Measurements from ENCODE around the gene BICRAL.
"Not testable (repeated sequence)": the region's sequence is repeated elsewhere in the genome, so short reads cannot be mapped to it uniquely, and the experiment has no call there.

Gene BICRAL

GRCh38 chr6:42845327-42845694, 63.5 kb downstream of the BICRAL start:
- DNase-seq: no peak

GRCh38 chr6:42846505-42846904, 64.7 kb downstream of the BICRAL start:
- DNase-seq: no peak

- DNase-seq: no peak
Observed at GRCh38 chr6:42848700-42849099, 66.8 kb downstream of the BICRAL start.

DNA sequence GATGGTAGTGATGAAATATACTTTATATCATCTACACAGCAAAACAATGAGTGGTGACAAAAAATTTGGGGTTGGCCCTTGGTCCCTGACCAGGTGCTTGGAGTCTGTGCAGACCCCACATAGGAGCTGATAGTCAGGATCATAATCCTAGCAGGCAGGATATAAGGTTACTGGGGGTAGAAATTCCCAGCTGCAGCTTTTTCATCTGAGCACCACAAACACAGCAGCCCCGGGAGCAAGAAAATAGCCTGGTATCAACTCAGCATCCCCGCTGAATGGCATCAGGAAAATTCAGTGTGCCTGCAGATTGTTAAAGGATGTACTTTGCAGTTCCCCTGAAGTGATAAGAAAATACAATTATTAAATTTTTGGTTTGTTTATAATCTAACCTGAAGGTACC, 69.7 kb downstream of the BICRAL start:
- DNase-seq: no peak

- DNase-seq: no peak
Observed at GRCh38 chr6:42860036-42860435, 78.2 kb downstream of the BICRAL start.

DNA sequence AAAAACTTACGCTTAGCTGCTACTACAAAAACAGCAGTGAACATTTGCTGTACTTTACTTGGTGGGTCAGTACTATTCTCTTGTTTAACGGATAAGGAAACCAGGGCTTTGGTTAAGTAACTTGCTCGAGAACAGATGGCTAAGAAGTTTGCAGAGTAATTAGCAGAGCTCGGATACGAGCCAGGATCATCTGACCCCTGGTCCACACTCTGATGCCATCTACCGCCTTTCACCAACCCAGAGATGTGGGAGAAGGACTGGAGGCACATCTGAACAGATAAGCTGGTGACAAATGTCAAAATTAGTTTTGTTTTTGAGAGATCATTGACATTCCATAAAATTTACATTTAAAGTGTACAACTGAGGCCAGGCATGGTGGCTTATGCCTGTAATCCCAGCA, 78.6 kb downstream of the BICRAL start:
- DNase-seq: no peak

- no peak for DNase-seq
Observed at GRCh38 chr6:42864602-42865001, 82.8 kb downstream of the BICRAL start.

DNA sequence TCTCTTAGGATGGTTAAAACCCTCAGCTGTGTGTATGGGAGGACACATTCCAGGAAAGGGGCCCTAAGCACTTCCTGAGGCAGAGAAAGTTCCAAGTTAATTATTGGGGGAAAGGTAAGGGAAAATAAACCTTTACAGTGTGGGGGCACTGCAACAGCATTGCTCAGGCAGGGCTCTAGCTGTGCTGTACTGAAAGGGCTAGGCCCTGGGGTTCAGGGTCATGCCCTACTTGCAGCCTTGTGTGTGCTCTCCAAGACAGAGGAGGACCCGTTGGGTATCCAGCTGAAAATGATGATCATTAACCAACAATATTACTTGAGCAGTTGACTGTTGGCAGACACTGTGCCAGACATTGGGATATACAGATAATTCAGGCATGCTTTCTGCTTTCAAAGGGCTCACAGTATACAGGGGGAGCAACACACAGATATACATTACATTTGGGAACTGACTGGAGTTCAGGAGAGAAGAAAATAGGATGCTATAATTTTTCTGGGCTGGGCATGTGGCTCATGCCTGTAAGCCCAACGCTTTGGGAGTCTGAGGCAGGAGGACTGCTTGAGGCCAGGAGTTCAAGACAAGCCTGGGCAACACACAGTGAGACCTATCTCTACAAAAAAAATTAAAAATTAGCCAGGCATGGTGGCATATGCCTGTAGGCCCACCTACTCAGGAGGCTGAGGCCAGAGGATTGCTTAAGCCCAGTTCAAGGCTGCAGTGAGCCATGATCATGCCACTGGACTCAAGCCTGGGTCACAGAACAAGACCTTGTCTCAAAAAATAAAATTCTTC, 88.5 kb downstream of the BICRAL start:
- no peak for DNase-seq

DNA sequence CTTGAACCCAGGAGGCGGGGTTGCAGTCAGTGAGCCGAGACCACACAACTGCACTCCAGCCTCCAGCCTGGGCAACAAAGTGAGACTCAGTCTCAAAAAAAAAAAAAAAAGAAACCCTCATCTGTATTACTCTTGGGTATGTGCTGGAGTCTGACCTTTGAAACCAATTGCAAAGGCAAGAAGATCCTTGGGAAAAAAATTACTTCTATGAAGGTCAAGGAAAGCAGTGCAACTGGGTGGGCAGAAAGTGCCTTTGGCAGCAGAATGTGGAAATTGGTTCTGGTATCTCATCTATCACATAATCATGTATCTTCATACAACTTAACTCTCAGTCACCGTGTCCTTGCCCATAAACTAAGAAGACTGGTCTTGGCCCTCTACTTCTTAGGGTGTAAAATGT, 89.9 kb downstream of the BICRAL start:
- no peak for DNase-seq

DNA sequence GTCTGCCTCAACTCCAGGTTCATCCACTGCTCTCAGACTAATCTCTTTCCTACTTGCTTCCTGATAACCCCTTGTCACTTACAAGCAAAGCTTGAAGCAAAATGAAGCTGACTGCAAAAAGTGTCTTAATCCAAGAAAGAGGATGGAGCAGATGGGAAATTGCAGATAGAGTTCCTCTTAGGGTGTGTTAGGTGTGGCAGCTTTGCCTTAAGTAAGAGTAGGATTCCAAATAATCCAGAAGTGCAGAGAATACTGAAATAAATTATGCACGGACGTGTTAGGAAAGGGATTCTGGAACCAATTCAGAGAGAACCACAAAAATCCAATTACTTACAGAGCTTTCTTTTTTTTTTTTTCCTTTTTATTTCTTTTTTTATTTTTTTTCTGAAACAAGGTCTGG, 91.5 kb downstream of the BICRAL start:
- DNase-seq: no peak

- DNase-seq: no peak
Observed at GRCh38 chr6:42877695-42878094, 95.8 kb downstream of the BICRAL start.

- peak; percentile 89 for DNase-seq
Observed at GRCh38 chr6:42879372-42880239, 97.8 kb downstream of the BICRAL start, which contains the start of gene RPL7L1. TSS of gene RPL7L1 (plus strand) at chr6:42879616. CDS start at chr6:42879911, 295 bp downstream.

- not testable (repeated sequence) for DNase-seq
Observed at GRCh38 chr6:42880240-42880817, 98.5 kb downstream of the BICRAL start.

- DNase-seq: not testable (repeated sequence)
Observed at GRCh38 chr6:42880871-42881270, 99.0 kb downstream of the BICRAL start.

- no peak for DNase-seq
Observed at GRCh38 chr6:42885702-42886101, 103.8 kb downstream of the BICRAL start.

DNA sequence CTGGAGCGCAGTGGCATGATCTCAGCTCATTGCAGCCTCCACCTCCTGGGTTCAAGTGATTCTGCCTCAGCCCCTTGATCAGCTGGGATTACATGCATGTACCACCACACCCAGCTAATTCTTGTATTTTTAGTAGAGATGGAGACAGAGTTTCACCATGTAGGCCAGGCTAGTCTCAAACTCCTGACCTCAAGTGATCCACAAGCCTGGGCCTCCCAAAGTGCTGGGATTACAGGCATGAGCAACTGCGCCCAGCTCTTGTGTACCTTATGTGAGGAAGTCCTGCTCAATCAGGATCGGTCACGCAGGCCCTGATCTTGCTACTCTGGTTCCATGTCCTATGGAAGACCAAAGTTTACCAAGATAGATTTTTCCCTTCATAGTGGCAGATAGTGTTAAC, 106.3 kb downstream of the BICRAL start:
- not testable (repeated sequence) for DNase-seq

GRCh38 chr6:42889815-42890214, 108.0 kb downstream of the BICRAL start:
- DNase-seq: no peak

DNA sequence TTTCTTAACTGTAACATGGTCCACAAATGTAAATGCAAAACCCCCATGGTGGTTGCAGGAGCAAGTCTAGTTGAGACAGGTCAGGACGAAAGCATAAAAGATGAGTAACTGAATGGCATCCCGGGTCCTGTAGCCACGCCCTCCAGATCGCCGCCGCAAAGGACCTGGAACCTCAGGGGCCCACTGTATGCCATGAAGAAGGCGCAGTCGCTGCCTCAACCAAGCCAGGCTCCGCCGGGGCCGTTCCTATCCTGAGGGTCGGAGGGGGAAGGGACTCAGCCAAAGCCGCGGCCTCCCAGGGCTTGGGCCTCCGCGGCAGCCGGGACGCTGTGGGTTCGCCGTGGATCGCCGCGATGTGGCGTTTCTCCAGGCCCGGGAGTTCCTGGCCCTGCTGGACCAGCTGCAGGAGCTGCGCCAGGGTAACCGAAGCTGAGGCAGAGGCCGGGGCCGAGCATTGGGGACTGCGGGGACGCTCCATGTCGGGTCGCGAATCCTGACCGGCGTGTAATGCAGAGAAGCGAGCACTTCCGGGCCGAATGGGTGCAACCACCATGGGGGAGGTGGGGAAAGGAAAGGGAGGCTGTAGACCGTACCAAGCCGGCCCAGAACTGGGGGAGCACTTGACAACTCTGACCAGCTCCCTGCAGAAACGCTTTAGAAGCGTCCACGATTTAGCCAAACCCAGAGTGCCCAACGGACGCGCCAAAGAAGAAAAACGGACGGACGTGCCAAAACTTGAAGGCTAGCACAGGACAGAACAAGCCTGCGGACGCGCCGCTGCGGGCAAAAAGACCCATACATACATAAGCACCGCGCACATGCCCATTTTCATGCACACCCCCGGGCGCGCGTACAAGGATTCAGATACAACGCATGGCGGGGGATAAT, 108.7 kb downstream of the BICRAL start:
- DNase-seq: peak; percentile 88

DNA sequence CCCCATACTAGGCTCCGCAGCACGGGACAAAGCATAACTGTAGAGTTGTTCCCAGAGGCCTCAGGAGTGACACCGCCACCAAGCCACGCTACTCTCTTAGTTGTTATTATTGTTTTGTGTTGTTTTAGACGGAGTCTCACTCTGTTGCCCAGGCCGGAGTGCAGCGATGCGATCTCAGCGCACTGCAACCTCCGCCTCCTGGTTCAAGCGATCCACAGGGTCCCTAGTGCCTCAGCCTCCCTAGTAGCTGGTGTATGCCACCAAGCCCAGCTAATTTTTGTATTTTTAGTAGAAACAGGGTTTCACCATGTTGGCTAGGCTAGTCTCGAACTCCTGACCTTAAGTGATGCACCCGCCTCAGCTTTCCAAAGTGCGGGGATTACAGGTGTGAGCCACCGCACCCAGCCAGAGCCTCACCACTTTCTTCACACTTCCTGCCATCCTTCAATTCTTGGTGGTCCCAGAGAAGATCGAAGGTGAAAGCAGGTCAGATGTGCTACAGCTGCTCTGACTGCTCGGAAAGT, 109.4 kb downstream of the BICRAL start:
- no peak for DNase-seq

- DNase-seq: not testable (repeated sequence)
Observed at GRCh38 chr6:42894041-42894828, 112.4 kb downstream of the BICRAL start.

DNA sequence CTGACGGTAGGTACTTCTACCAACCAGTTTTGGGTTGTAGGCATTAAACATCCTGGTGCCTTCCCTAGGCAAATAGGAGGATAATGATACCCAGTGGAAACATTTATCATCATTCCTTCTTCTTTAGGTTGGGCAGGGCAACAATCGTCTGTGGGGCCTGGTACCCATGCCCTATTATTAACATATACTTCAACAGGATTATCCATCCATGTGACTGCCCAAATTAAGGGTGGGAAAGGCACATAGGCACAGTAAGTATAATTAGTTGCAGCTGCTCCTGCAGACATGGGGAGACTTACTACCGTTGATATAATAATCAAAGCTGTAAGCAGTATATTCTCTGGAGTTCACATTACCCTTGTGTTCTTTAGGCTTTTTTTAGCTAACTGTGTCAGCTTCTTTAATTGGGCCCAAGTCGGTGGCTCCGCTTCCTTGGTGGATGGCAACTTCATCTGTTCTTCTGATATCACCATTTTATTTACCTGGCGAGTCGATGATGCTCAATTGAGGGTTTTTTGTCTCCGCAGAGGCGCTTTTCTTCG, 114.4 kb downstream of the BICRAL start:
- no peak for DNase-seq

All from central memory CD4-positive, alpha-beta T cell (primary cell).